HepG2 (cell line): ENCODE results near the gene HES1. TPM values are rescaled to one million over a fixed set of nuclear protein-coding genes. Genes with fewer than 3 reads are reported as not detected.

ENCODE experiments used
- ARHGAP35 ChIP-seq: sonication (generic); formaldehyde crosslinking; IDR thresholded peaks from 2 replicates; pipeline ENCODE4 v1.9.0; 2022; ENCODE audit warnings: mild to moderate bottlenecking, inconsistent platforms, moderate library complexity, missing genetic modification reagents, borderline replicate concordance
- CERS6 ChIP-seq: sonication (generic); formaldehyde crosslinking; IDR thresholded peaks from 2 replicates; pipeline ENCODE4 v1.5.0; 2020; ENCODE audit warnings: missing genetic modification reagents
- GATA4 ChIP-seq: sonication (generic); IDR thresholded peaks from 2 replicates; pipeline ENCODE4 v1.6.1; 2016; ENCODE audit warnings: antibody characterized with exemption, low read depth, borderline replicate concordance
- KDM1A ChIP-seq: IDR thresholded peaks from 2 replicates; pipeline ENCODE4 v1.6.1; 2016; ENCODE audit warnings: missing compliant biosample characterization
- MEF2D ChIP-seq: sonication (generic); formaldehyde crosslinking; IDR thresholded peaks from 2 replicates; pipeline ENCODE4 v1.5.1; 2020; ENCODE audit warnings: mild to moderate bottlenecking, missing genetic modification reagents
- ONECUT2 ChIP-seq: sonication (generic); formaldehyde crosslinking; IDR thresholded peaks from 2 replicates; pipeline ENCODE4 v1.4.0; 2020; ENCODE audit warnings: missing genetic modification reagents
- PPARG ChIP-seq: conservative IDR thresholded peaks from 2 replicates; pipeline ENCODE4 v1.6.1; 2016; ENCODE audit warnings: missing biosample characterization, missing genetic modification reagents
- RBM22 ChIP-seq: fragments of 200-400 bp; formaldehyde crosslinking; optimal IDR thresholded peaks from 2 replicates; pipeline ENCODE3; 2017; ENCODE audit warnings: mild to moderate bottlenecking, low read length, moderate library complexity
- SALL2 ChIP-seq: sonication (generic); formaldehyde crosslinking; IDR thresholded peaks from 2 replicates; pipeline ENCODE4 v1.8.1; 2023; ENCODE audit warnings: mild to moderate bottlenecking, missing genetic modification reagents, inconsistent platforms
- SIX4 ChIP-seq: sonication (generic); formaldehyde crosslinking; IDR thresholded peaks from 2 replicates; pipeline ENCODE4 v1.4.0; 2020; ENCODE audit warnings: missing genetic modification reagents
- SYNCRIP ChIP-seq: fragments of 200-400 bp; formaldehyde crosslinking; IDR thresholded peaks from 2 replicates; pipeline ENCODE4 v1.6.1; 2018; ENCODE audit warnings: mild to moderate bottlenecking, low read depth, low read length; ENCODE audit not compliant: insufficient read depth
- TCF12 ChIP-seq, 2 experiments: fragments of 450-650 bp in 1 of 2; sonication (generic) in 1 of 2; formaldehyde crosslinking in 1 of 2; IDR thresholded peaks; 2 replicates each; pipeline versions ENCODE4 v1.6.1 to v1.8.0; 2017 to 2022; ENCODE audit warnings: antibody characterized with exemption in 1 of 2, mild to moderate bottlenecking in 1 of 2, missing genetic modification reagents in 1 of 2, moderate library complexity in 1 of 2
- TFAP4 ChIP-seq: sonication (generic); IDR thresholded peaks from 2 replicates; pipeline ENCODE4 v1.6.1; 2016; ENCODE audit warnings: low read depth, borderline replicate concordance
- TSC22D2 ChIP-seq: sonication (generic); formaldehyde crosslinking; IDR thresholded peaks from 2 replicates; pipeline ENCODE4 v1.5.1; 2020; ENCODE audit warnings: missing genetic modification reagents, mild to moderate bottlenecking, borderline replicate concordance
- ZNF563 ChIP-seq: sonication (generic); formaldehyde crosslinking; IDR thresholded peaks from 2 replicates; pipeline ENCODE4 v1.8.0; 2022; ENCODE audit warnings: mild to moderate bottlenecking, moderate library complexity, missing genetic modification reagents
- ZNF589 ChIP-seq: sonication (generic); formaldehyde crosslinking; conservative IDR thresholded peaks from 2 replicates; pipeline ENCODE4 v1.8.0; 2022; ENCODE audit warnings: mild to moderate bottlenecking, moderate library complexity, missing genetic modification reagents
- ZNF782 ChIP-seq: sonication (generic); formaldehyde crosslinking; IDR thresholded peaks from 2 replicates; pipeline ENCODE4 v1.4.0; 2020; ENCODE audit warnings: missing genetic modification reagents, mild to moderate bottlenecking, borderline replicate concordance
- polyA plus RNA-seq, 8 experiments: library from polyadenylated mRNA; depleted of rRNA in 3 of 8; stranded (reverse) in 7 of 8; unstranded in 1 of 8; fragments of >200 nt; fragmentation: Illumina TruSeq in 4 of 8; extraction: Trizol in 4 of 8; gene quantifications; 2 replicates each; pipeline versions ENCODE4 v1.2.1 to v1.2.3, GENCODE V29; 2011 to 2016; ENCODE audit warnings: low read depth in 4 of 8, missing spikeins in 1 of 8, mixed read lengths in 1 of 8; ENCODE audit not compliant: insufficient read depth in 1 of 8
- total RNA-seq, 5 experiments: library from RNA; depleted of rRNA; stranded (reverse); fragments of >200 nt; fragmentation: Illumina TruSeq; extraction: Trizol; gene quantifications; 2 replicates each; pipeline ENCODE4 v1.2.3, GENCODE V29; 2016; ENCODE audit warnings: low read depth in 1 of 5
- TF ChIP-seq, protein P1 (sequence below): sonication (generic); formaldehyde crosslinking; IDR thresholded peaks from 2 replicates; pipeline ENCODE4 v1.4.0; 2020; ENCODE audit warnings: missing genetic modification reagents
- TF ChIP-seq, protein P2 (sequence below): sonication (generic); formaldehyde crosslinking; IDR thresholded peaks from 2 replicates; pipeline ENCODE4 v1.5.1; 2020; ENCODE audit warnings: mild to moderate bottlenecking, missing genetic modification reagents, moderate library complexity
- TF ChIP-seq, protein P3 (sequence below): sonication (generic); formaldehyde crosslinking; IDR thresholded peaks from 2 replicates; pipeline ENCODE4 v1.5.1; 2020; ENCODE audit warnings: missing genetic modification reagents, mild to moderate bottlenecking, borderline replicate concordance

HES1 gene
- total and polyA plus RNA-seq, 2 of the 13 experiments (the other 11 are each of a cell fraction or from before 2014, with no cell fraction given) = 15.4 to 19.8 TPM

DNA sequence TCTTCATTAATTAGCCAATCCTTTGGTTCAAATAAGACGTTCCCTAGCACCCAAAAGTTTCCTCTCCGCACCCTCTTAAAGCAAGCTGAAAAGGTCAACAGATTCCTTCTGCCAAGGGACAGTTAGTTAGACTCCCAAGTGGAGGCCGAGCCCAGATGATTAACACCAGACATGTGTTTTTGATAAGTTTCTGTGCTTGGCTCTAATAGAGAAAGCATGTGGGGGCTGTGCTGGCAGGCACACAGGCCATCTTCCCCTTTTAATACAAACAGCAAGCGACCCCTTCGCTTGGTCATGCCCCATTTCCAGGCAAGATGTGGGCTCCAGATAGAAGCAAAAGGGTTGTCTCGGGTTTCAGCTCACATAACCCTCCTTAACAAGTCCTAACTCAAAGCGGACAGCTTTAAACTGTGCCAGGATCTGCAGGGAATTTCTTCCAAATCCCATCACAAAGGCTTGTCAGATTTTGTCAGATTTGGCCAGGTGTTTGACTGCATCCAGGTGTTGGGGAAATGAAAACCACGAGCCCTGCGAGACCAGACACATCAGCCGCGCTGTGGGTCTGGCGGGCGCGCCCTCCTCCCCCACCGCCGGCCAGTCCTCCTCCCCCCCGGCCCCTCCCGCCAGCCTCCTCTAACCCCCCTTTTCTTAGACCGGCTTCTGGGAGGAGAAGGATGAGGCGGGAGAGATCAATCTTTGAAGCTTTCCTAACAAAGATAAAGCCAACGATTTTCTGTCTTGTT is 3.3 kb downstream of the HES1 start (continued):
- TF ChIP-seq, protein P1, sequence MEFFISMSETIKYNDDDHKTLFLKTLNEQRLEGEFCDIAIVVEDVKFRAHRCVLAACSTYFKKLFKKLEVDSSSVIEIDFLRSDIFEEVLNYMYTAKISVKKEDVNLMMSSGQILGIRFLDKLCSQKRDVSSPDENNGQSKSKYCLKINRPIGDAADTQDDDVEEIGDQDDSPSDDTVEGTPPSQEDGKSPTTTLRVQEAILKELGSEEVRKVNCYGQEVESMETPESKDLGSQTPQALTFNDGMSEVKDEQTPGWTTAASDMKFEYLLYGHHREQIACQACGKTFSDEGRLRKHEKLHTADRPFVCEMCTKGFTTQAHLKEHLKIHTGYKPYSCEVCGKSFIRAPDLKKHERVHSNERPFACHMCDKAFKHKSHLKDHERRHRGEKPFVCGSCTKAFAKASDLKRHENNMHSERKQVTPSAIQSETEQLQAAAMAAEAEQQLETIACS (CRISPR knock-in tag) = no peak
- TF ChIP-seq ONECUT2 (CRISPR knock-in tag) = no peak
- 0 out of 2 replicates have a peak, but pooled peaks have one; percentile 48 for TF ChIP-seq SIX4 (CRISPR knock-in tag)
- no peak for TF ChIP-seq ZNF589 (CRISPR knock-in tag)
- TF ChIP-seq MEF2D = no peak
- no peak for TF ChIP-seq KDM1A (CRISPR knock-in tag)
- peak; percentile 86 for TF ChIP-seq RBM22
- TF ChIP-seq CERS6 (CRISPR knock-in tag) = no peak
- 0 out of 2 replicates have a peak, but pooled peaks have one; percentile 48 for TF ChIP-seq GATA4
- no peak for TF ChIP-seq TFAP4
- no peak for TF ChIP-seq ARHGAP35 (CRISPR knock-in tag)
- TF ChIP-seq ZNF563 (CRISPR knock-in tag) = no peak
- TF ChIP-seq, protein P2, sequence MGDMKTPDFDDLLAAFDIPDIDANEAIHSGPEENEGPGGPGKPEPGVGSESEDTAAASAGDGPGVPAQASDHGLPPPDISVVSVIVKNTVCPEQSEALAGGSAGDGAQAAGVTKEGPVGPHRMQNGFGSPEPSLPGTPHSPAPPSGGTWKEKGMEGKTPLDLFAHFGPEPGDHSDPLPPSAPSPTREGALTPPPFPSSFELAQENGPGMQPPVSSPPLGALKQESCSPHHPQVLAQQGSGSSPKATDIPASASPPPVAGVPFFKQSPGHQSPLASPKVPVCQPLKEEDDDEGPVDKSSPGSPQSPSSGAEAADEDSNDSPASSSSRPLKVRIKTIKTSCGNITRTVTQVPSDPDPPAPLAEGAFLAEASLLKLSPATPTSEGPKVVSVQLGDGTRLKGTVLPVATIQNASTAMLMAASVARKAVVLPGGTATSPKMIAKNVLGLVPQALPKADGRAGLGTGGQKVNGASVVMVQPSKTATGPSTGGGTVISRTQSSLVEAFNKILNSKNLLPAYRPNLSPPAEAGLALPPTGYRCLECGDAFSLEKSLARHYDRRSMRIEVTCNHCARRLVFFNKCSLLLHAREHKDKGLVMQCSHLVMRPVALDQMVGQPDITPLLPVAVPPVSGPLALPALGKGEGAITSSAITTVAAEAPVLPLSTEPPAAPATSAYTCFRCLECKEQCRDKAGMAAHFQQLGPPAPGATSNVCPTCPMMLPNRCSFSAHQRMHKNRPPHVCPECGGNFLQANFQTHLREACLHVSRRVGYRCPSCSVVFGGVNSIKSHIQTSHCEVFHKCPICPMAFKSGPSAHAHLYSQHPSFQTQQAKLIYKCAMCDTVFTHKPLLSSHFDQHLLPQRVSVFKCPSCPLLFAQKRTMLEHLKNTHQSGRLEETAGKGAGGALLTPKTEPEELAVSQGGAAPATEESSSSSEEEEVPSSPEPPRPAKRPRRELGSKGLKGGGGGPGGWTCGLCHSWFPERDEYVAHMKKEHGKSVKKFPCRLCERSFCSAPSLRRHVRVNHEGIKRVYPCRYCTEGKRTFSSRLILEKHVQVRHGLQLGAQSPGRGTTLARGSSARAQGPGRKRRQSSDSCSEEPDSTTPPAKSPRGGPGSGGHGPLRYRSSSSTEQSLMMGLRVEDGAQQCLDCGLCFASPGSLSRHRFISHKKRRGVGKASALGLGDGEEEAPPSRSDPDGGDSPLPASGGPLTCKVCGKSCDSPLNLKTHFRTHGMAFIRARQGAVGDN (CRISPR knock-in tag) = peak; percentile 30; the same call in 1 of the 2 replicates
- TF ChIP-seq ZNF782 = no peak
- 0 out of 2 replicates have a peak, but pooled peaks have one; percentile 44 for TF ChIP-seq SALL2 (CRISPR knock-in tag)
- TF ChIP-seq, protein P3, sequence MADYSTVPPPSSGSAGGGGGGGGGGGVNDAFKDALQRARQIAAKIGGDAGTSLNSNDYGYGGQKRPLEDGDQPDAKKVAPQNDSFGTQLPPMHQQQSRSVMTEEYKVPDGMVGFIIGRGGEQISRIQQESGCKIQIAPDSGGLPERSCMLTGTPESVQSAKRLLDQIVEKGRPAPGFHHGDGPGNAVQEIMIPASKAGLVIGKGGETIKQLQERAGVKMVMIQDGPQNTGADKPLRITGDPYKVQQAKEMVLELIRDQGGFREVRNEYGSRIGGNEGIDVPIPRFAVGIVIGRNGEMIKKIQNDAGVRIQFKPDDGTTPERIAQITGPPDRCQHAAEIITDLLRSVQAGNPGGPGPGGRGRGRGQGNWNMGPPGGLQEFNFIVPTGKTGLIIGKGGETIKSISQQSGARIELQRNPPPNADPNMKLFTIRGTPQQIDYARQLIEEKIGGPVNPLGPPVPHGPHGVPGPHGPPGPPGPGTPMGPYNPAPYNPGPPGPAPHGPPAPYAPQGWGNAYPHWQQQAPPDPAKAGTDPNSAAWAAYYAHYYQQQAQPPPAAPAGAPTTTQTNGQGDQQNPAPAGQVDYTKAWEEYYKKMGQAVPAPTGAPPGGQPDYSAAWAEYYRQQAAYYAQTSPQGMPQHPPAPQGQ (CRISPR knock-in tag) = no peak
- no peak for TF ChIP-seq TCF12 (IDR thresholded peaks at IDR 0.05)
- no peak for TF ChIP-seq TCF12 (CRISPR knock-in tag; IDR thresholded peaks at IDR 0.05)
- no peak for TF ChIP-seq PPARG (CRISPR knock-in tag)
- TF ChIP-seq TSC22D2 (CRISPR knock-in tag) = no peak
- no peak for TF ChIP-seq SYNCRIP
